Measurements from ENCODE around the gene PIR. TPM values are rescaled to one million over a fixed set of nuclear protein-coding genes. Genes with fewer than 3 reads are reported as not detected.

Gene PIR
- total and polyA plus RNA-seq, 9 of the 15 experiments (the other 6 are each of a cell fraction or from before 2014, with no cell fraction given), result 7.5 to 29.8 (median 11.5) TPM

- TF ChIP-seq CHD7 (IDR thresholded peaks at IDR 0.05; ENCODE audit: low read depth, low read length) (no peak), MAFK (IDR thresholded peaks at IDR 0.05; ENCODE audit: low read length) (no peak), DPF2 (IDR thresholded peaks at IDR 0.05) (no peak)
Observed at GRCh38 chrX:15441464-15441863, 51.7 kb downstream of the PIR start (continued).
